IMR-90 (cell line): ENCODE measurements around the gene ILF2. TPM values are rescaled to one million over a fixed set of nuclear protein-coding genes. Genes with fewer than 3 reads are reported as not detected.

Source experiments
- ATAC-seq: fragments of 200-7000 bp; cut with Tn5 transposase; 2 replicates; pipeline ENCODE4 v1.9.1; 2020; ENCODE audit warnings: low read depth, mild to moderate bottlenecking, moderate library complexity
- BruUV-seq: library from RNA; stranded (reverse); fragments of 400-500 nt; replicated peaks from 2 replicates; lab custom pipeline; 2021; lab: Mats Ljungman, UMichigan
- CTCF ChIA-PET: fragments of 300-600 bp; formaldehyde crosslinking; extraction: SDS; loops from one replicate; lab custom pipeline; 2021; ENCODE audit warnings: antibody characterized with exemption; lab: Yijun Ruan, JAX
- POLR2A ChIA-PET: fragments of 300-600 bp; sonication (Branson Sonifier 250); formaldehyde crosslinking; loops from one replicate; lab custom pipeline; 2022; ENCODE audit warnings: antibody characterized with exemption; ENCODE audit not compliant: unreplicated experiment; lab: Charles Lee
- DNase-seq: peaks from one replicate; pipeline ENCODE4 v3.0.0; 2013
- H2AFZ ChIP-seq: replicated peaks from 2 replicates; pipeline ENCODE3; 2013; ENCODE audit warnings: low read length, mild to moderate bottlenecking; ENCODE audit not compliant: poor library complexity
- H2AK5ac ChIP-seq: 2 replicates; pipeline ENCODE4 v1.6.1; 2013; ENCODE audit warnings: low read depth, low read length, inconsistent platforms
- H2AK9ac ChIP-seq: replicated peaks from 2 replicates; pipeline ENCODE3; 2013; ENCODE audit warnings: mild to moderate bottlenecking, low read depth, low read length, moderate library complexity; ENCODE audit not compliant: poor library complexity
- H2BK120ac ChIP-seq: 2 replicates; pipeline ENCODE4 v1.6.1; 2013; ENCODE audit warnings: low read depth, low read length, inconsistent platforms
- H2BK15ac ChIP-seq: 3 replicates; pipeline ENCODE4 v1.6.1; 2013; ENCODE audit warnings: low read depth, low read length, inconsistent platforms
- H2BK20ac ChIP-seq: 2 replicates; pipeline ENCODE4 v1.6.1; 2013; ENCODE audit warnings: low read depth, mild to moderate bottlenecking, inconsistent platforms, low read length, moderate library complexity
- H2BK5ac ChIP-seq: 2 replicates; pipeline ENCODE4 v1.6.1; 2013; ENCODE audit warnings: mild to moderate bottlenecking, low read depth, low read length, inconsistent platforms; ENCODE audit not compliant: poor library complexity, severe bottlenecking
- H3K14ac ChIP-seq: replicated peaks from 2 replicates; pipeline ENCODE4 v1.6.1; 2013; ENCODE audit warnings: low read depth, low read length, inconsistent platforms
- H3K18ac ChIP-seq: 2 replicates; pipeline ENCODE4 v1.6.1; 2013; ENCODE audit warnings: low read depth, low read length, control low read depth
- H3K23ac ChIP-seq: 2 replicates; pipeline ENCODE4 v1.6.1; 2013; ENCODE audit warnings: low read depth, low read length, inconsistent platforms
- H3K27ac ChIP-seq: 2 replicates; pipeline ENCODE4 v1.5.1; 2013; ENCODE audit warnings: mild to moderate bottlenecking, control low read depth, low read length; ENCODE audit not compliant: insufficient read depth
- H3K27me3 ChIP-seq: 2 replicates; pipeline ENCODE4 v1.6.1; 2013; ENCODE audit warnings: low read length; ENCODE audit not compliant: control insufficient read depth, insufficient read depth
- H3K36me3 ChIP-seq: 2 replicates; pipeline ENCODE4 v1.6.1; 2013; ENCODE audit warnings: low read length, mixed read lengths; ENCODE audit not compliant: control insufficient read depth, insufficient read depth
- H3K4ac ChIP-seq: 2 replicates; pipeline ENCODE4 v1.6.1; 2013; ENCODE audit warnings: low read depth, low read length, inconsistent platforms
- H3K4me1 ChIP-seq: 2 replicates; pipeline ENCODE4 v1.6.1; 2013; ENCODE audit warnings: low read length, mixed read lengths; ENCODE audit not compliant: control insufficient read depth, insufficient read depth
- H3K4me2 ChIP-seq: 2 replicates; pipeline ENCODE4 v1.6.1; 2013; ENCODE audit warnings: low read depth, mild to moderate bottlenecking, control low read depth, low read length, moderate library complexity
- H3K4me3 ChIP-seq: 2 replicates; pipeline ENCODE4 v1.5.1; 2013; ENCODE audit warnings: low read depth, mild to moderate bottlenecking, control low read depth, low read length, moderate library complexity; ENCODE audit not compliant: insufficient read depth
- H3K56ac ChIP-seq: 2 replicates; pipeline ENCODE4 v1.6.1; 2013; ENCODE audit warnings: low read length, inconsistent platforms; ENCODE audit not compliant: insufficient read depth; ENCODE audit errors: extremely low read depth
- H3K79me1 ChIP-seq, 2 experiments: 2 replicates each; pipeline ENCODE4 v1.6.1; 2013; ENCODE audit warnings: low read length in 2 of 2, inconsistent platforms in 1 of 2, low read depth in 1 of 2
- H3K9ac ChIP-seq: 2 replicates; pipeline ENCODE4 v1.6.1; 2013; ENCODE audit warnings: low read depth, low read length, control low read depth
- H3K9me1 ChIP-seq: 2 replicates; pipeline ENCODE4 v1.6.1; 2013; ENCODE audit warnings: low read length, inconsistent platforms; ENCODE audit not compliant: insufficient read depth
- H3K9me3 ChIP-seq: 2 replicates; pipeline ENCODE4 v1.6.1; 2013; ENCODE audit warnings: low read length; ENCODE audit not compliant: control insufficient read depth, insufficient read depth
- H4K20me1 ChIP-seq: 2 replicates; pipeline ENCODE4 v1.6.1; 2013; ENCODE audit warnings: low read length, inconsistent platforms; ENCODE audit not compliant: insufficient read depth
- H4K5ac ChIP-seq: 2 replicates; pipeline ENCODE4 v1.6.1; 2013; ENCODE audit warnings: mild to moderate bottlenecking, low read depth, low read length, control low read depth
- H4K8ac ChIP-seq, 2 experiments: 2 replicates each; pipeline ENCODE4 v1.6.1; 2013; ENCODE audit warnings: low read depth in 2 of 2, low read length in 2 of 2, control low read depth in 1 of 2, inconsistent platforms in 1 of 2
- H4K91ac ChIP-seq: 2 replicates; pipeline ENCODE4 v1.6.1; 2013; ENCODE audit warnings: low read depth, low read length, inconsistent platforms; ENCODE audit not compliant: insufficient read depth
- BHLHE40 ChIP-seq: fragments of 150-350 bp; IDR thresholded peaks from 2 replicates; pipeline ENCODE4 v1.6.1; 2016; ENCODE audit warnings: mild to moderate bottlenecking, low read depth, low read length
- CHD1 ChIP-seq: IDR thresholded peaks from 2 replicates; pipeline ENCODE4 v1.6.1; 2012; ENCODE audit warnings: low read depth, low read length, improper control_type of control experiment
- ELK1 ChIP-seq: fragments of 150-350 bp; IDR thresholded peaks from 2 replicates; pipeline ENCODE4 v1.6.1; 2016; ENCODE audit warnings: low read depth, mild to moderate bottlenecking, low read length, moderate library complexity, borderline replicate concordance
- MAZ ChIP-seq: IDR thresholded peaks from 2 replicates; pipeline ENCODE4 v1.6.1; 2012; ENCODE audit warnings: low read depth, mild to moderate bottlenecking, low read length, improper control_type of control experiment, moderate library complexity, borderline replicate concordance
- RAD21 ChIP-seq: IDR thresholded peaks from 2 replicates; pipeline ENCODE4 v1.6.1; 2012; ENCODE audit warnings: low read length, improper control_type of control experiment
- WGBS, 2 experiments: methylation state at CpG; one replicate each; pipeline versions ENCODE4 v1.1.5 to v1.1.7; 2013; ENCODE audit warnings: missing lambda C conversion rate in 2 of 2; ENCODE audit not compliant: insufficient read length in 1 of 2; ENCODE audit errors: extremely low coverage in 2 of 2; 5-methylcytosine and 5-hydroxymethylcytosine counted together
- dilution Hi-C: fragments of 300-500 bp; cut with HindIII; formaldehyde crosslinking; loops from one replicate; pipeline ENCODE4 v1.14.3; 2018; ENCODE audit warnings: low sequenced_read_pairs; ENCODE audit not compliant: unreplicated experiment
- in situ Hi-C: fragments of 300-500 bp; cut with MboI; formaldehyde crosslinking; loops from 3 replicates; pipeline ENCODE4 v1.14.3; 2019; ENCODE audit warnings: low sequenced_read_pairs, inconsistent platforms, mixed read lengths
- intact Hi-C: fragments of 100-400 bp; cut with micrococcal nuclease; formaldehyde crosslinking; loops from 2 replicates; pipeline ENCODE4 v1.10.0; 2022
- polyA plus RNA-seq, 3 experiments: library from polyadenylated mRNA; depleted of rRNA; stranded (reverse); fragments of >200 nt; gene quantifications; 2 replicates each; pipeline ENCODE4 v1.2.3, GENCODE V29; 2012; ENCODE audit warnings: low replicate concordance in 1 of 3
- total RNA-seq: library from RNA; depleted of rRNA; stranded (reverse); fragments of >200 nt; gene quantifications from 2 replicates; pipeline ENCODE4 v1.2.3, GENCODE V29; 2012

ILF2 gene
- total and polyA plus RNA-seq, 2 of the 4 experiments (the other 2 are of a cell fraction) = 273 to 504 TPM

DNA sequence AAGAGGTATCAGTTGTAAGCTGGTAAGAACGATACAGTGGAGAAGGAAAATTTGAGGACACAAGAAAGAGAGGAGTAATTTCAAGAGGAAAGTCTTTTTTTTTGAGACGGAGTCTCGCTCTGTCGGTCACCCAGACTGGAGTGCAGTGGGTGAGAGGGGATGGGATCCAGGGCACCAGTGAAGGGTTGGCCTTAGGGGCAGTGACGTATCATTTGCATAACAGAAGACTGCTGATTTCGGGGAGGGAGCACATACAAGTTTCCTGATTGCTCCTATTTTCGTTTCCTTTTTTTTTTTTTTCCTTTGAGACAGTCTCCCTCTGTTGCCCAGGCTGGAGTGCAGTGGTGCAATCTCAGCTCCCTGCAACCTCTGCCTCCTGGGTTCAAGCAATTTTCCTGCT, 47.7 kb downstream of the ILF2 start:
- Histone ChIP-seq H3K23ac (no peak overlapping the region), H3K14ac (no peak overlapping the region), H2AK9ac (no peak overlapping the region), H3K18ac (no peak overlapping the region), H3K9ac (no peak overlapping the region), H3K4me1 (peaks cover 14% of the 10 kb centered on the region), H3K27ac (no peak overlapping the region), H3K9me3 (no peaks in the 10 kb centered on the region), H4K20me1 (no peaks in the 10 kb centered on the region), H4K8ac (no peak overlapping the region), H2BK15ac (no peak overlapping the region), H3K4ac (no peak overlapping the region), H3K4me2 (no peak overlapping the region), H3K79me1 (peaks cover 24 to 41% of the 10 kb centered on the region in 2 experiments), H4K91ac (no peak overlapping the region), H3K56ac (no peak overlapping the region), H2AK5ac (no peak overlapping the region), H2BK120ac (no peak overlapping the region), H2AFZ (no peak overlapping the region), H4K5ac (no peak overlapping the region), H2BK20ac (no peak overlapping the region), H3K27me3 (no peaks in the 10 kb centered on the region), H3K4me3 (no peak overlapping the region), H3K9me1 (peaks cover 26% of the 10 kb centered on the region), H3K36me3 (peaks cover 28% of the 10 kb centered on the region), H2BK5ac (no peak overlapping the region)
- ATAC-seq = no peak
- dilution Hi-C loops = no loop called here
- TF ChIP-seq ELK1 (no peak), CHD1 (no peak), MAZ (no peak), RAD21 (no peak), BHLHE40 (no peak)
- in situ Hi-C loops = no loop called here
- DNase-seq = no peak
- POLR2A ChIA-PET = interaction anchor here (0.5 kb wide), 1 partner anchor 9 kb away, joined by 3 read pairs; no protein-coding TSS in a partner anchor
- CTCF ChIA-PET = interaction anchor here (1.1 kb wide), 1 partner anchor 16 kb away, joined by 6 read pairs; no protein-coding TSS in a partner anchor
- WGBS, 2 experiments = 100% methylated on average over 1 of the region's 7 CpGs; no CpG with 5 or more reads in 1 of the 2 experiments
- no TSS peak for BruUV-seq
- intact Hi-C loops = no loop called here
